Stimulated activated naive B cell treated with anti-CD40 and anti-IgM and Interleukin-4, amounts not matched to agents 10 μg/mL and 1 μg/mL and 100 μg/mL, for 72 hours (primary cell): Measurements from ENCODE around the gene TDG.

ENCODE experiments used
- ATAC-seq, 2 donors: fragments of 150-1000 bp; cut with Tn5 transposase; replicated peaks; 2 replicates each; pipeline ENCODE4 v1.10.0; 2021; ENCODE audit warnings: moderate library complexity in 1 of 2
- DNase-seq: peaks from one replicate; pipeline ENCODE4 v3.0.0; 2021
- H3K27ac Mint-ChIP-seq: one replicate; pipeline ENCODE4 v1.8.0; 2022; ENCODE audit warnings: mild to moderate bottlenecking, mixed read lengths
- H3K27me3 Mint-ChIP-seq, 2 donors: one replicate each; pipeline ENCODE4 v1.8.0; 2022; ENCODE audit warnings: mixed read lengths in 2 of 2
- H3K36me3 Mint-ChIP-seq, 2 donors: one replicate each; pipeline ENCODE4 v1.8.0; 2022; ENCODE audit warnings: mixed read lengths in 2 of 2, mild to moderate bottlenecking in 1 of 2
- H3K4me1 Mint-ChIP-seq, 2 donors: one replicate each; pipeline ENCODE4 v1.8.0; 2022; ENCODE audit warnings: mixed read lengths in 2 of 2, mild to moderate bottlenecking in 1 of 2
- H3K4me3 Mint-ChIP-seq, 2 donors: one replicate each; pipeline ENCODE4 v1.8.0; 2022; ENCODE audit warnings: mild to moderate bottlenecking in 2 of 2, mixed read lengths in 2 of 2, moderate library complexity in 1 of 2
- H3K9me3 Mint-ChIP-seq, 2 donors: one replicate each; pipeline ENCODE4 v1.8.0; 2022; ENCODE audit warnings: mixed read lengths in 2 of 2, mild to moderate bottlenecking in 1 of 2

TDG gene

GRCh38 chr12:103978384-103978982, 12.8 kb downstream of the TDG start:
- Mint-ChIP-seq H3K4me1 (peaks cover 24 to 31% of the 10 kb centered on the region in 2 donors), H3K9me3 (no peaks in the 10 kb centered on the region)
- peak; percentile 91 to 98 for ATAC-seq

GRCh38 chr12:103986829-103987228, 21.2 kb downstream of the TDG start:
- ATAC-seq (no peak), DNase-seq (no peak)

More at GRCh38 chr12:103978384-103978982, 12.8 kb downstream of the TDG start:
- Mint-ChIP-seq H3K27me3 (no peaks in the 10 kb centered on the region), H3K4me3 (peak overlapping the region in 1 of 2 donors; percentile 3), H3K36me3 (peaks cover 27 to 36% of the 10 kb centered on the region in 2 donors), H3K27ac (no peak overlapping the region)
- DNase-seq = peak; percentile 21

GRCh38 chr12:103994235-103994634, 28.6 kb downstream of the TDG start:
- Mint-ChIP-seq H3K4me3 (no peak overlapping the region), H3K27me3 (peaks cover 4% of the 10 kb centered on the region in 2 donors), H3K27ac (no peak overlapping the region), H3K9me3 (no peaks in the 10 kb centered on the region), H3K4me1 (no peaks in the 10 kb centered on the region), H3K36me3 (peaks cover 0 to 4% of the 10 kb centered on the region in 2 donors)
- no peak for ATAC-seq
- no peak for DNase-seq

More at GRCh38 chr12:103986829-103987228, 21.2 kb downstream of the TDG start:
- H3K36me3 Mint-ChIP-seq = peaks cover 13 to 17% of the 10 kb centered on the region in 2 donors
- H3K4me1 Mint-ChIP-seq = no peaks in the 10 kb centered on the region
- H3K27me3 Mint-ChIP-seq = no peaks in the 10 kb centered on the region
- H3K27ac Mint-ChIP-seq = no peak overlapping the region
- H3K9me3 Mint-ChIP-seq = no peaks in the 10 kb centered on the region
- H3K4me3 Mint-ChIP-seq = no peak overlapping the region

- ATAC-seq (no peak), DNase-seq (no peak)
- Mint-ChIP-seq H3K27ac (no peak overlapping the region), H3K36me3 (no peaks in the 10 kb centered on the region), H3K4me1 (no peaks in the 10 kb centered on the region), H3K9me3 (no peaks in the 10 kb centered on the region), H3K27me3 (peaks cover 16 to 22% of the 10 kb centered on the region in 2 donors), H3K4me3 (no peak overlapping the region)
These were observed 30.9 kb downstream of the TDG start for GRCh38 chr12:103996595-103996994.

- Mint-ChIP-seq H3K4me1 (no peaks in the 10 kb centered on the region), H3K27me3 (peaks cover 16 to 22% of the 10 kb centered on the region in 2 donors), H3K36me3 (no peaks in the 10 kb centered on the region), H3K27ac (no peak overlapping the region), H3K9me3 (no peaks in the 10 kb centered on the region), H3K4me3 (no peak overlapping the region)
- DNase-seq (no peak), ATAC-seq (no peak)
These were observed 31.7 kb downstream of the TDG start for GRCh38 chr12:103997286-103997900.

- no peaks in the 10 kb centered on the region for H3K9me3 Mint-ChIP-seq
- DNase-seq = no peak
- H3K27ac Mint-ChIP-seq = no peak overlapping the region
- no peak overlapping the region for H3K4me3 Mint-ChIP-seq
- no peaks in the 10 kb centered on the region for H3K36me3 Mint-ChIP-seq
- no peaks in the 10 kb centered on the region for H3K4me1 Mint-ChIP-seq
- no peak for ATAC-seq
- H3K27me3 Mint-ChIP-seq = peaks cover 21 to 35% of the 10 kb centered on the region in 2 donors
These were observed 33.3 kb downstream of the TDG start for GRCh38 chr12:103998976-103999375.

- Mint-ChIP-seq H3K9me3 (no peaks in the 10 kb centered on the region), H3K27me3 (peaks cover 24 to 54% of the 10 kb centered on the region in 2 donors), H3K27ac (no peak overlapping the region), H3K36me3 (no peaks in the 10 kb centered on the region), H3K4me3 (no peak overlapping the region), H3K4me1 (no peaks in the 10 kb centered on the region)
- ATAC-seq (no peak), DNase-seq (no peak)
These were observed 35.2 kb downstream of the TDG start for GRCh38 chr12:104000807-104001434.

- no peaks in the 10 kb centered on the region for H3K36me3 Mint-ChIP-seq
- no peaks in the 10 kb centered on the region for H3K9me3 Mint-ChIP-seq
- H3K27me3 Mint-ChIP-seq = peaks cover 19 to 56% of the 10 kb centered on the region in 2 donors
- DNase-seq = no peak
- no peak for ATAC-seq
- H3K27ac Mint-ChIP-seq = no peak overlapping the region
- H3K4me1 Mint-ChIP-seq = no peaks in the 10 kb centered on the region
- no peak overlapping the region for H3K4me3 Mint-ChIP-seq
These were observed 37.0 kb downstream of the TDG start for GRCh38 chr12:104002686-104003085.

GRCh38 chr12:104003596-104003995, 37.9 kb downstream of the TDG start:
- ATAC-seq (no peak), DNase-seq (no peak)
- Mint-ChIP-seq H3K4me1 (no peaks in the 10 kb centered on the region), H3K4me3 (no peak overlapping the region), H3K36me3 (no peaks in the 10 kb centered on the region), H3K27ac (no peak overlapping the region), H3K27me3 (peaks cover 19 to 56% of the 10 kb centered on the region in 2 donors), H3K9me3 (peaks cover 5% of the 10 kb centered on the region in 2 donors)

GRCh38 chr12:104006929-104007328, 41.3 kb downstream of the TDG start:
- H3K9me3 Mint-ChIP-seq = peaks cover 10 to 15% of the 10 kb centered on the region in 2 donors
- H3K4me3 Mint-ChIP-seq = no peak overlapping the region
- DNase-seq (no peak), ATAC-seq (no peak)
- H3K4me1 Mint-ChIP-seq = no peaks in the 10 kb centered on the region
- no peak overlapping the region for H3K27ac Mint-ChIP-seq
- peaks cover 8 to 42% of the 10 kb centered on the region in 2 donors for H3K27me3 Mint-ChIP-seq
- H3K36me3 Mint-ChIP-seq = peaks cover 1 to 5% of the 10 kb centered on the region in 2 donors

- Mint-ChIP-seq H3K9me3 (peaks cover 10 to 15% of the 10 kb centered on the region in 2 donors), H3K4me3 (no peak overlapping the region), H3K27me3 (peaks cover 7 to 23% of the 10 kb centered on the region in 2 donors), H3K4me1 (no peaks in the 10 kb centered on the region), H3K36me3 (peaks cover 1 to 5% of the 10 kb centered on the region in 2 donors), H3K27ac (no peak overlapping the region)
- DNase-seq (no peak), ATAC-seq (no peak)
These were observed 44.4 kb downstream of the TDG start for GRCh38 chr12:104010121-104010520.

- peaks cover 7 to 18% of the 10 kb centered on the region in 2 donors for H3K27me3 Mint-ChIP-seq
- H3K4me1 Mint-ChIP-seq = no peaks in the 10 kb centered on the region
- DNase-seq (no peak), ATAC-seq (no peak)
- H3K27ac Mint-ChIP-seq = no peak overlapping the region
- no peak overlapping the region for H3K4me3 Mint-ChIP-seq
- H3K36me3 Mint-ChIP-seq = peaks cover 1 to 5% of the 10 kb centered on the region in 2 donors
- H3K9me3 Mint-ChIP-seq = peaks cover 10 to 15% of the 10 kb centered on the region in 2 donors
These were observed 45.0 kb downstream of the TDG start for GRCh38 chr12:104010606-104011169.

- H3K36me3 Mint-ChIP-seq = peaks cover 1 to 5% of the 10 kb centered on the region in 2 donors
- no peaks in the 10 kb centered on the region for H3K4me1 Mint-ChIP-seq
These were observed 45.6 kb downstream of the TDG start for GRCh38 chr12:104011253-104011652.

GRCh38 chr12:104012331-104012730, 46.7 kb downstream of the TDG start:
- no peak for ATAC-seq
- no peak for DNase-seq
- Mint-ChIP-seq H3K27ac (no peak overlapping the region), H3K4me3 (no peak overlapping the region), H3K36me3 (peaks cover 1 to 5% of the 10 kb centered on the region in 2 donors), H3K27me3 (peaks cover 7 to 14% of the 10 kb centered on the region in 2 donors), H3K4me1 (no peaks in the 10 kb centered on the region), H3K9me3 (peaks cover 10 to 15% of the 10 kb centered on the region in 2 donors)

More at GRCh38 chr12:104011253-104011652, 45.6 kb downstream of the TDG start:
- no peak for DNase-seq
- H3K27me3 Mint-ChIP-seq = peaks cover 7 to 14% of the 10 kb centered on the region in 2 donors
- peaks cover 10 to 15% of the 10 kb centered on the region in 2 donors for H3K9me3 Mint-ChIP-seq
- no peak overlapping the region for H3K4me3 Mint-ChIP-seq
- no peak overlapping the region for H3K27ac Mint-ChIP-seq
- no peak for ATAC-seq
